Measurements from ENCODE around the gene NTSR1.
A peak's percentile ranks its signal among the peaks of the same experiment; 100 is the strongest.

NTSR1 gene

GRCh38 chr20:62771396-62772102 is 62.9 kb downstream of the NTSR1 start:
- no peak for DNase-seq (ENCODE audit: low read depth in 3 of 3)

GRCh38 chr20:62772103-62772611 is 63.5 kb downstream of the NTSR1 start:
- DNase-seq (ENCODE audit: low read depth in 3 of 3): no peak

- no peak for DNase-seq (ENCODE audit: low read depth in 3 of 3)
Measured at GRCh38 chr20:62772619-62772989, 64.0 kb downstream of the NTSR1 start.

- DNase-seq (ENCODE audit: low read depth in 3 of 3): no peak
Measured at GRCh38 chr20:62772990-62773844, 64.6 kb downstream of the NTSR1 start.

GRCh38 chr20:62773845-62774714 is 65.4 kb downstream of the NTSR1 start:
- DNase-seq (ENCODE audit: low read depth in 3 of 3): no peak

GRCh38 chr20:62774762-62775161 is 66.1 kb downstream of the NTSR1 start:
- no peak for DNase-seq (ENCODE audit: low read depth in 3 of 3)

- no peak for DNase-seq (ENCODE audit: low read depth in 3 of 3)
Measured at GRCh38 chr20:62775206-62775605, 66.6 kb downstream of the NTSR1 start.

- no peak for DNase-seq (ENCODE audit: low read depth in 3 of 3)
Measured at GRCh38 chr20:62776035-62776691, 67.5 kb downstream of the NTSR1 start.

GRCh38 chr20:62776692-62777527 is 68.3 kb downstream of the NTSR1 start:
- peak in 2 of 3 experiments; percentile 33 to 39 for DNase-seq (ENCODE audit: low read depth in 3 of 3)

GRCh38 chr20:62777528-62777830 is 68.8 kb downstream of the NTSR1 start:
- DNase-seq (ENCODE audit: low read depth in 3 of 3): no peak

- DNase-seq (ENCODE audit: low read depth in 3 of 3): no peak
Measured at GRCh38 chr20:62778058-62778457, 69.4 kb downstream of the NTSR1 start.

GRCh38 chr20:62778601-62779416 is 70.2 kb downstream of the NTSR1 start:
- DNase-seq (ENCODE audit: low read depth in 3 of 3): no peak

- no peak for DNase-seq (ENCODE audit: low read depth in 3 of 3)
Measured at GRCh38 chr20:62779417-62779685, 70.7 kb downstream of the NTSR1 start.

GRCh38 chr20:62780204-62780603 is 71.6 kb downstream of the NTSR1 start:
- DNase-seq (ENCODE audit: low read depth in 3 of 3): no peak

GRCh38 chr20:62780696-62781095 is 72.1 kb downstream of the NTSR1 start:
- no peak for DNase-seq (ENCODE audit: low read depth in 3 of 3)

GRCh38 chr20:62782149-62782892 is 73.7 kb downstream of the NTSR1 start:
- no peak for DNase-seq (ENCODE audit: low read depth in 3 of 3)

- DNase-seq (ENCODE audit: low read depth in 3 of 3): no peak
Measured at GRCh38 chr20:62782893-62783278, 74.2 kb downstream of the NTSR1 start.

GRCh38 chr20:62784497-62784896 is 75.9 kb downstream of the NTSR1 start:
- DNase-seq (ENCODE audit: low read depth in 3 of 3): no peak

- DNase-seq (ENCODE audit: low read depth in 3 of 3): no peak
Measured at GRCh38 chr20:62785393-62785792, 76.8 kb downstream of the NTSR1 start.
